Skeletal muscle tissue (tissue), 4 donors: ENCODE measurements around the gene SGMS1. TPM values are rescaled to one million over a fixed set of nuclear protein-coding genes. Genes with fewer than 3 reads are reported as not detected.

ENCODE experiments used
- H3K27ac ChIP-seq: one replicate; pipeline ENCODE4 v1.7.0; 2013; ENCODE audit warnings: mild to moderate bottlenecking, low read depth, low read length, inconsistent platforms
- H3K27me3 ChIP-seq, 3 donors: one replicate each; pipeline ENCODE4 v1.7.0; 2013; ENCODE audit warnings: low read length in 3 of 3; ENCODE audit not compliant: control insufficient read depth in 3 of 3, insufficient read depth in 3 of 3
- H3K36me3 ChIP-seq, 3 donors: one replicate each; pipeline ENCODE4 v1.7.0; 2013; ENCODE audit warnings: low read length in 3 of 3; ENCODE audit not compliant: control insufficient read depth in 3 of 3, insufficient read depth in 3 of 3
- H3K4me1 ChIP-seq, 3 donors: one replicate each; pipeline ENCODE4 v1.7.0; 2013; ENCODE audit warnings: low read length in 3 of 3, mild to moderate bottlenecking in 3 of 3; ENCODE audit not compliant: control insufficient read depth in 3 of 3, insufficient read depth in 3 of 3
- H3K4me3 ChIP-seq, 3 donors: one replicate each; pipeline ENCODE4 v1.7.0; 2013; ENCODE audit warnings: low read length in 3 of 3
- H3K9ac ChIP-seq, 3 donors: one replicate each; pipeline ENCODE4 v1.7.0; 2013; ENCODE audit warnings: low read length in 3 of 3, mild to moderate bottlenecking in 3 of 3, moderate library complexity in 2 of 3, low read depth in 1 of 3
- H3K9me3 ChIP-seq, 3 donors: one replicate each; pipeline ENCODE4 v1.7.0; 2013; ENCODE audit warnings: low read length in 3 of 3; ENCODE audit not compliant: control insufficient read depth in 3 of 3
- total RNA-seq: library from RNA; depleted of rRNA; stranded (reverse); fragments of >200 nt; gene quantifications from one replicate; pipeline ENCODE4 v1.2.3, GENCODE V29; 2014
- donor health status: Osteomylitis.

SGMS1 gene
- total RNA-seq, 1 donor from 2014 or later = 62.6 TPM

- no peaks in the 10 kb centered on the region for H3K9me3 ChIP-seq
- H3K4me3 ChIP-seq = no peak overlapping the region
- peaks cover 2 to 13% (median 3%) of the 10 kb centered on the region in 3 donors for H3K4me1 ChIP-seq
- H3K9ac ChIP-seq = no peak overlapping the region
- H3K27ac ChIP-seq = no peak overlapping the region
- no peaks in the 10 kb centered on the region for H3K27me3 ChIP-seq
- no peaks in the 10 kb centered on the region for H3K36me3 ChIP-seq
Observed at GRCh38 chr10:50392426-50392825, 231.3 kb downstream of the SGMS1 start.

- Histone ChIP-seq H3K9ac (no peak overlapping the region), H3K9me3 (no peaks in the 10 kb centered on the region), H3K36me3 (no peaks in the 10 kb centered on the region), H3K27me3 (no peaks in the 10 kb centered on the region), H3K27ac (no peak overlapping the region), H3K4me3 (no peak overlapping the region), H3K4me1 (peaks cover 7 to 12% (median 8%) of the 10 kb centered on the region in 3 donors)
Observed at GRCh38 chr10:50390302-50390701, 233.5 kb downstream of the SGMS1 start.

- Histone ChIP-seq H3K4me3 (no peak overlapping the region), H3K4me1 (peaks cover 7 to 10% (median 10%) of the 10 kb centered on the region in 3 donors), H3K36me3 (no peaks in the 10 kb centered on the region), H3K27me3 (no peaks in the 10 kb centered on the region), H3K9me3 (no peaks in the 10 kb centered on the region), H3K27ac (no peak overlapping the region), H3K9ac (no peak overlapping the region)
Observed at GRCh38 chr10:50388181-50388580, 235.6 kb downstream of the SGMS1 start.

GRCh38 chr10:50387732-50388073 is 236.1 kb downstream of the SGMS1 start:
- Histone ChIP-seq H3K9me3 (no peaks in the 10 kb centered on the region), H3K36me3 (no peaks in the 10 kb centered on the region), H3K27me3 (no peaks in the 10 kb centered on the region), H3K4me1 (peaks cover 10 to 11% (median 11%) of the 10 kb centered on the region in 3 donors), H3K4me3 (no peak overlapping the region), H3K27ac (no peak overlapping the region), H3K9ac (no peak overlapping the region)

GRCh38 chr10:50387007-50387731 is 236.6 kb downstream of the SGMS1 start:
- Histone ChIP-seq H3K27ac (no peak overlapping the region), H3K27me3 (no peaks in the 10 kb centered on the region), H3K36me3 (no peaks in the 10 kb centered on the region), H3K4me3 (no peak overlapping the region), H3K9me3 (no peaks in the 10 kb centered on the region), H3K4me1 (peaks cover 13 to 16% (median 15%) of the 10 kb centered on the region in 3 donors), H3K9ac (no peak overlapping the region)

- Histone ChIP-seq H3K9ac (no peak overlapping the region), H3K27me3 (no peaks in the 10 kb centered on the region), H3K27ac (peak overlapping the region; percentile 61), H3K4me1 (peaks cover 18 to 27% (median 20%) of the 10 kb centered on the region in 3 donors), H3K9me3 (no peaks in the 10 kb centered on the region), H3K36me3 (no peaks in the 10 kb centered on the region), H3K4me3 (no peak overlapping the region)
Observed at GRCh38 chr10:50385624-50386023, 238.1 kb downstream of the SGMS1 start.

- Histone ChIP-seq H3K4me3 (no peak overlapping the region), H3K36me3 (no peaks in the 10 kb centered on the region), H3K4me1 (peaks cover 20 to 31% (median 24%) of the 10 kb centered on the region in 3 donors), H3K9me3 (no peaks in the 10 kb centered on the region), H3K27ac (peak overlapping the region; percentile 61), H3K27me3 (no peaks in the 10 kb centered on the region), H3K9ac (no peak overlapping the region)
Observed at GRCh38 chr10:50384898-50385297, 238.9 kb downstream of the SGMS1 start.

GRCh38 chr10:50384238-50384637 is 239.5 kb downstream of the SGMS1 start:
- Histone ChIP-seq H3K4me3 (no peak overlapping the region), H3K4me1 (peaks cover 20 to 35% (median 29%) of the 10 kb centered on the region in 3 donors), H3K27me3 (no peaks in the 10 kb centered on the region), H3K9me3 (no peaks in the 10 kb centered on the region), H3K27ac (peak overlapping the region; percentile 61), H3K36me3 (no peaks in the 10 kb centered on the region), H3K9ac (no peak overlapping the region)

- Histone ChIP-seq H3K9ac (peak overlapping the region in 2 of 3 donors; percentile 12 to 47), H3K27ac (peak overlapping the region; percentile 84), H3K27me3 (no peaks in the 10 kb centered on the region), H3K4me1 (peaks cover 20 to 35% (median 29%) of the 10 kb centered on the region in 3 donors), H3K36me3 (no peaks in the 10 kb centered on the region), H3K9me3 (no peaks in the 10 kb centered on the region), H3K4me3 (peak overlapping the region in 2 of 3 donors; percentile 29 to 31)
Observed at GRCh38 chr10:50382576-50383023, 241.2 kb downstream of the SGMS1 start.

- Histone ChIP-seq H3K27ac (peak overlapping the region; percentile 84), H3K9me3 (no peaks in the 10 kb centered on the region), H3K4me1 (peaks cover 20 to 35% (median 27%) of the 10 kb centered on the region in 3 donors), H3K27me3 (no peaks in the 10 kb centered on the region), H3K4me3 (no peak overlapping the region), H3K9ac (peak overlapping the region; percentile 20 to 47 (median 32)), H3K36me3 (no peaks in the 10 kb centered on the region)
Observed at GRCh38 chr10:50381642-50382041, 242.1 kb downstream of the SGMS1 start.
